MCF 10A (cell line): Measurements from ENCODE around the gene RANGAP1. TPM values are rescaled to one million over a fixed set of nuclear protein-coding genes. Genes with fewer than 3 reads are reported as not detected.

Experiments
- BruUV-seq: library from RNA; stranded (reverse); fragments of 400-500 nt; replicated peaks from 2 replicates; lab custom pipeline; 2021; lab: Mats Ljungman, UMichigan
- CTCF ChIA-PET: fragments of 300-600 bp; sonication (Branson Sonifier 250); formaldehyde crosslinking; extraction: SDS; loops from one replicate; lab custom pipeline; 2021; ENCODE audit warnings: antibody characterized with exemption, inconsistent platforms; lab: Yijun Ruan, JAX
- POLR2A ChIA-PET: fragments of 300-600, 350-650 bp; sonication (Branson Sonifier 250); formaldehyde crosslinking; extraction: SDS; loops from one replicate; lab custom pipeline; 2020; ENCODE audit warnings: antibody characterized with exemption, inconsistent platforms; lab: Yijun Ruan, JAX
- DNase-seq: peaks from one replicate; pipeline ENCODE4 v3.0.0-alpha.2; 2018; ENCODE audit not compliant: unreplicated experiment
- H3K27ac Mint-ChIP-seq: one replicate; pipeline ENCODE4 v1.8.0; 2022; ENCODE audit warnings: mild to moderate bottlenecking, low read depth, mixed read lengths; ENCODE audit not compliant: unreplicated experiment
- H3K27me3 Mint-ChIP-seq: one replicate; pipeline ENCODE4 v1.8.0; 2022; ENCODE audit warnings: mixed read lengths; ENCODE audit not compliant: insufficient read depth, unreplicated experiment
- H3K36me3 Mint-ChIP-seq: one replicate; pipeline ENCODE4 v1.8.0; 2022; ENCODE audit warnings: mild to moderate bottlenecking, moderate library complexity, mixed read lengths; ENCODE audit not compliant: insufficient read depth, unreplicated experiment
- H3K4me1 Mint-ChIP-seq: one replicate; pipeline ENCODE4 v1.8.0; 2022; ENCODE audit warnings: mixed read lengths; ENCODE audit not compliant: insufficient read depth, unreplicated experiment
- H3K4me3 Mint-ChIP-seq: one replicate; pipeline ENCODE4 v1.8.0; 2022; ENCODE audit warnings: mild to moderate bottlenecking, moderate library complexity, mixed read lengths; ENCODE audit not compliant: unreplicated experiment
- H3K9me3 Mint-ChIP-seq: one replicate; pipeline ENCODE4 v1.8.0; 2022; ENCODE audit warnings: mixed read lengths; ENCODE audit not compliant: unreplicated experiment
- intact Hi-C: fragments of 100-400 bp; cut with micrococcal nuclease; formaldehyde crosslinking; loops from 2 replicates; pipeline ENCODE4 v1.14.1; 2022
- total RNA-seq: library from RNA; stranded (reverse); gene quantifications from 2 replicates; pipeline ENCODE4 v1.2.3, GENCODE V29; 2022
- TF ChIP-seq, protein P1 (sequence below): fragments of 200-600 bp; IDR thresholded peaks from one replicate; pipeline ENCODE4 v1.8.0; 2022; ENCODE audit warnings: antibody characterized with exemption, mild to moderate bottlenecking; ENCODE audit not compliant: unreplicated experiment

RANGAP1 gene
- total RNA-seq, 1 experiment from 2014 or later: 117 TPM

DNA sequence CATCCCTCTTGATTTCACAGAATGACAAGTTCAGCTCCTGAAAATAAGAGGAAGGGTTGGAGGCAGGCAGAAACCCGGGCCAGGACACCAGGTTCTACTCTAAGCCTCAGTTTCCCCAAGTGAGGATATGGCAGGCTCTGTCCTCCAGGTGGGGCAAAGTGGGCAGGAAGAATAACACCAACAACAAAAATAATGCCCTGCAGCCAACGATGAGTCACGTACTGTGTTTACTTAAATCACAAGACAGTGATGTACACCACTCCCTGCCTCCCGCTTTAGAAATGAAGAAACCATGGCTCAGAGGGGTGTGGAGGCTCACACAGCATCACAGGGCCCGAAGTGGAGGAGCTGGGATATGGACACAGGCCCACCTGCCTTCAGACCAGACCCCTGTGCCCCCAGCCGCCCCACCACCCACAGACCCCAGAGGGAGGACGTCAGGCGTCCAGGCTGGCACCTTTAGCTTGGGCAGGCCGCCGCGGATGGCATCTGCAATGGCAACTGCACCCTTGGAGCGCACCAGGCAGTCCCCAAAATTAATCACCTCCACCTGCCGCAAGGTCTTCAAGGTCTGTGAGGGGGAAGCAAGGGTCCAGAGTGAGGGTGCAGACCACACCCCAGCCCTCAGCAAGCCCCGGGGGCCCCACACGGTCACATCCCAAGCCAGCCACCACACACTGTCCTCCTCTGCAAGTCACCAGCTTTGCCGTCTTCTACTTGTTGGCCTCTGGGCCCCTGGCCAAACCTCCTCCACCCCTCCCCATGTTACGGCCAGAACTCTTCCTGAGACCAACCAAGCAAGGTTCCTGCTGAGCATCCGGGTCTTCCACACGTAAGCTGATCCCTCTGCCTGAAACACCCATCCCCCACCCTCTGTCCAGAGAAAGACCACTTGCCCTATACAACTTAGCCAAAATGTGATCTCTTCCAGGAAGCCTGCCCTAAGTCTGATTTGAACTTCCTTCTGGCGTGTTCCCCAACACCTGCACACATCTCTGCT is 29.4 kb downstream of the RANGAP1 start:
- CTCF ChIA-PET: interaction anchor here (0.6 to 1.6 kb wide), 3 partner anchors 13 to 46 kb away, joined by 3 to 6 read pairs (median 5); no protein-coding TSS in a partner anchor
- POLR2A ChIA-PET: interaction anchor here (0.5 to 1.4 kb wide), 12 partner anchors 8 to 192 kb away, joined by 3 to 10 read pairs (median 3); partner anchors contain the start of genes RANGAP1 and ZC3H7B
- DNase-seq: peak; percentile 89
- peaks cover 93% of the 10 kb centered on the region for H3K36me3 Mint-ChIP-seq
- no peaks in the 10 kb centered on the region for H3K27me3 Mint-ChIP-seq
- H3K4me1 Mint-ChIP-seq: peaks cover 9% of the 10 kb centered on the region
- H3K27ac Mint-ChIP-seq: peak overlapping the region; percentile 75
- intact Hi-C loops: loop anchor here (1.0 to 2.0 kb wide), 3 partner anchors 45 to 261 kb away; partner anchors contain the start of genes TEF and ZC3H7B
- no peaks in the 10 kb centered on the region for H3K9me3 Mint-ChIP-seq
- BruUV-seq: no TSS peak
- H3K4me3 Mint-ChIP-seq: no peak overlapping the region
- TF ChIP-seq, protein P1, sequence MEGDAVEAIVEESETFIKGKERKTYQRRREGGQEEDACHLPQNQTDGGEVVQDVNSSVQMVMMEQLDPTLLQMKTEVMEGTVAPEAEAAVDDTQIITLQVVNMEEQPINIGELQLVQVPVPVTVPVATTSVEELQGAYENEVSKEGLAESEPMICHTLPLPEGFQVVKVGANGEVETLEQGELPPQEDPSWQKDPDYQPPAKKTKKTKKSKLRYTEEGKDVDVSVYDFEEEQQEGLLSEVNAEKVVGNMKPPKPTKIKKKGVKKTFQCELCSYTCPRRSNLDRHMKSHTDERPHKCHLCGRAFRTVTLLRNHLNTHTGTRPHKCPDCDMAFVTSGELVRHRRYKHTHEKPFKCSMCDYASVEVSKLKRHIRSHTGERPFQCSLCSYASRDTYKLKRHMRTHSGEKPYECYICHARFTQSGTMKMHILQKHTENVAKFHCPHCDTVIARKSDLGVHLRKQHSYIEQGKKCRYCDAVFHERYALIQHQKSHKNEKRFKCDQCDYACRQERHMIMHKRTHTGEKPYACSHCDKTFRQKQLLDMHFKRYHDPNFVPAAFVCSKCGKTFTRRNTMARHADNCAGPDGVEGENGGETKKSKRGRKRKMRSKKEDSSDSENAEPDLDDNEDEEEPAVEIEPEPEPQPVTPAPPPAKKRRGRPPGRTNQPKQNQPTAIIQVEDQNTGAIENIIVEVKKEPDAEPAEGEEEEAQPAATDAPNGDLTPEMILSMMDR: peak; percentile 35

DNA sequence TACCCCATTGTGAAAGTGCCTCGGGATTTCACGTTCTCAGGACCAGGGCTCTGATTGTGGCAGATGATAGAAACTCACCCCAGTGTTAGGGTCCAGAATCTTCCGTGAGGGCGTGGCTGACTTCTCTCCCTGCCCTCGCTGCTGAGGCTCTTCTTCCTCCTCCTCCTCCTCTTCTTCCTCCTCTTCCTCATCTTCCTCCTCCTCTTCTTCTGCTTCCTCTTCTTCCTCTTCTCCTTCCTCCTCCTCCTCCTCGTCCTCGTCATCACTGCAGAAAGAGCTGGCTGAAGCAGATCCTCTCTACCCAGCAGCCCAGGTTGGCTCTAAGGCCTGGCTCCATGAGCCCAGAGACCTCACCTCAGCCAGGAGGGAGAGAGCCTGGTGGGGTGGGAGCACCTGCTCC is 31.8 kb downstream of the RANGAP1 start:
- intact Hi-C loops: no loop called here
- H3K27me3 Mint-ChIP-seq: no peaks in the 10 kb centered on the region
- TF ChIP-seq, protein P1: no peak
- no TSS peak for BruUV-seq
- no peaks in the 10 kb centered on the region for H3K9me3 Mint-ChIP-seq
- H3K36me3 Mint-ChIP-seq: peaks cover 97% of the 10 kb centered on the region
- H3K27ac Mint-ChIP-seq: no peak overlapping the region
- ChIA-PET POLR2A (interaction anchor here (0.6 kb wide), 1 partner anchor 16 kb away, joined by 4 read pairs; no protein-coding TSS in a partner anchor), CTCF (interaction anchor here (1.2 kb wide), 1 partner anchor 8 kb away, joined by 4 read pairs; no protein-coding TSS in a partner anchor)
- peaks cover 9% of the 10 kb centered on the region for H3K4me1 Mint-ChIP-seq
- no peak overlapping the region for H3K4me3 Mint-ChIP-seq
- no peak for DNase-seq

DNA sequence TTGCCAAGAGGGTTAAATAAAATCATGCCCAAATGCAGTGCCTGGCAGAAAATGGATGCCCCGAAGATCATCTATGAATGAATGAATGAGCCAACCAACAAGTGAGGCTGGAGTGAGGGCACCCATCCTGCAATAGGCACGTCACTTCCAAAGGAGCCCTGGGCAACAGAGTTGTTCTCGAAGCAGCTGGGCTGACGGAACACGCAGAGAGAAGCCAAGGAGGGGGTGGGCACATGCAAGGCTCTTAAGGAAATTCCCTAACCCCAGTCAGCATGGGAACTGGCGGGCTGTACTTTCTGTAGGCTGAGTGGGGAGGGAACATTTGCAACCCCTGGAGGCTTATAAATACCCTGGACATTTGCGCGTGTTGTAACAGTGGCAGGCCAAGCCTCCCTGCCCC is 33.6 kb downstream of the RANGAP1 start:
- Mint-ChIP-seq H3K4me1 (peaks cover 9% of the 10 kb centered on the region), H3K36me3 (peaks cover 92% of the 10 kb centered on the region), H3K9me3 (no peaks in the 10 kb centered on the region), H3K4me3 (no peak overlapping the region), H3K27ac (no peak overlapping the region), H3K27me3 (no peaks in the 10 kb centered on the region)
- DNase-seq: no peak
- CTCF ChIA-PET: interaction anchor here (0.6 kb wide), 1 partner anchor 28 kb away, joined by 3 read pairs; no protein-coding TSS in a partner anchor
- TF ChIP-seq, protein P1: no peak
- POLR2A ChIA-PET: no interaction called here
- intact Hi-C loops: no loop called here
- BruUV-seq: no TSS peak

DNA sequence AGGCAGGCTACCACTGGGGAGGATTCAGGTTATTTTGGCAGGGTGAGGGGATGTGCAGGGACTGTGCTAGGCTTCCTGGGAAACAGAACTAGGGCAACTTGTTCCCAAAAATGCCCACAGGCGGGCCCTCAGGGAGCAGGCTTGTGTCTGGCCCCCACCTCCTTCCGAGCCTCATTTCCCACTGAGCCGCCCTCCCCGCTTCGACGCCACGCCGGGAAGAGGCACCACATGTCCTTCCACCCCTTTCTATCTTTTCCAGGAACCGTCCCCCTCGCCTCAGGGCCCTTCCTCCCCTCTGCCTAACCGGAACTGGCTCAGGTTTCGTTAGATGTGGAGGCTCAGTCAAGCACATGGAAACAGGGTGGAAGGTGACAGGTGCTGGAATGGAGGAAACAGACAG is 35.9 kb downstream of the RANGAP1 start:
- Mint-ChIP-seq H3K9me3 (no peaks in the 10 kb centered on the region), H3K4me3 (no peak overlapping the region), H3K4me1 (no peaks in the 10 kb centered on the region), H3K27me3 (no peaks in the 10 kb centered on the region), H3K36me3 (peaks cover 81% of the 10 kb centered on the region), H3K27ac (no peak overlapping the region)
- BruUV-seq: no TSS peak
- TF ChIP-seq, protein P1: no peak
- POLR2A ChIA-PET: no interaction called here
- CTCF ChIA-PET: no interaction called here
- DNase-seq: no peak
- intact Hi-C loops: no loop called here
